ENCODE results near the gene SMARCE1.

The SMARCE1 gene

GRCh38 chr17:40582328-40582901 lies 65.2 kb downstream of the SMARCE1 start:
- no peak for DNase-seq (ENCODE audit: low spot score)

GRCh38 chr17:40580140-40580539 lies 67.5 kb downstream of the SMARCE1 start:
- no peak for DNase-seq (ENCODE audit: low spot score)

GRCh38 chr17:40579471-40579870 lies 68.1 kb downstream of the SMARCE1 start:
- DNase-seq (ENCODE audit: low spot score): no peak

GRCh38 chr17:40577611-40578065 lies 70.0 kb downstream of the SMARCE1 start:
- DNase-seq (ENCODE audit: low spot score): no peak

GRCh38 chr17:40576113-40576740 lies 71.4 kb downstream of the SMARCE1 start:
- no peak for DNase-seq (ENCODE audit: low spot score)
